ENCODE results near the gene LCP2. TPM values are rescaled to one million over a fixed set of nuclear protein-coding genes. Genes with fewer than 3 reads are reported as not detected.

LCP2 gene
- total RNA-seq, 1 donor from 2014 or later, result 0.09 TPM

GRCh38 chr5:170261528-170262043, 36.0 kb downstream of the LCP2 start:
- H2AFZ ChIP-seq (ENCODE audit: low read depth, low read length), result no peak overlapping the region
- peaks cover 29% of the 10 kb centered on the region for H3K27me3 ChIP-seq (ENCODE audit: insufficient read depth, low read length)
- no peaks in the 10 kb centered on the region for H3K79me2 ChIP-seq (ENCODE audit: insufficient read depth, low read length)
- FAIRE-seq, result no peak
- no peaks in the 10 kb centered on the region for H3K36me3 Mint-ChIP-seq (ENCODE audit: low read depth, unreplicated experiment)
- H3K4me3 Mint-ChIP-seq (ENCODE audit: unreplicated experiment), result no peak overlapping the region
- no peaks in the 10 kb centered on the region for H3K9me3 ChIP-seq (ENCODE audit: insufficient read depth, low read depth, low read length)
- H3K9ac ChIP-seq (ENCODE audit: low read length), result no peak overlapping the region
- no peak for TF ChIP-seq CTCF (IDR thresholded peaks at IDR 0.05; ENCODE audit: insufficient read depth, low read depth, low read length)
- TF ChIP-seq EZH2 (IDR thresholded peaks at IDR 0.05; ENCODE audit: insufficient read depth, low read length), result no peak
- peaks cover 9% of the 10 kb centered on the region for H3K4me1 Mint-ChIP-seq (ENCODE audit: low read depth, unreplicated experiment)
- no peak overlapping the region for H3K27ac Mint-ChIP-seq (ENCODE audit: unreplicated experiment)
- no peaks in the 10 kb centered on the region for H4K20me1 ChIP-seq (ENCODE audit: insufficient read depth, low read length)
- no peak overlapping the region for H3K4me2 ChIP-seq (ENCODE audit: low read length)
- no peaks in the 10 kb centered on the region for H3K36me3 ChIP-seq (ENCODE audit: insufficient read depth, low read length)
- DNase-seq (ENCODE audit: low read depth), result no peak
- no peak overlapping the region for H3K27ac ChIP-seq (ENCODE audit: low read depth, low read length)
- no peaks in the 10 kb centered on the region for H3K4me1 ChIP-seq (ENCODE audit: insufficient read depth, low read length)
- H3K27me3 Mint-ChIP-seq (ENCODE audit: low read depth, unreplicated experiment), result peaks cover 13% of the 10 kb centered on the region
- no peak overlapping the region for H3K4me3 ChIP-seq (ENCODE audit: insufficient read depth, low read depth, low read length)
- no peaks in the 10 kb centered on the region for H3K9me3 Mint-ChIP-seq (ENCODE audit: unreplicated experiment)

- Histone ChIP-seq H3K27ac (ENCODE audit: low read depth, low read length) (no peak overlapping the region), H2AFZ (ENCODE audit: low read depth, low read length) (no peak overlapping the region), H3K4me2 (ENCODE audit: low read length) (no peak overlapping the region), H3K79me2 (ENCODE audit: insufficient read depth, low read length) (no peaks in the 10 kb centered on the region), H3K4me3 (ENCODE audit: insufficient read depth, low read depth, low read length) (no peak overlapping the region), H3K27me3 (ENCODE audit: insufficient read depth, low read length) (peaks cover 16% of the 10 kb centered on the region), H3K36me3 (ENCODE audit: insufficient read depth, low read length) (no peaks in the 10 kb centered on the region), H4K20me1 (ENCODE audit: insufficient read depth, low read length) (no peaks in the 10 kb centered on the region), H3K9ac (ENCODE audit: low read length) (no peak overlapping the region), H3K4me1 (ENCODE audit: insufficient read depth, low read length) (no peaks in the 10 kb centered on the region), H3K9me3 (ENCODE audit: insufficient read depth, low read depth, low read length) (no peaks in the 10 kb centered on the region)
- no peaks in the 10 kb centered on the region for H3K9me3 Mint-ChIP-seq (ENCODE audit: unreplicated experiment)
- no peak for FAIRE-seq
- H3K27me3 Mint-ChIP-seq (ENCODE audit: low read depth, unreplicated experiment), result peaks cover 11% of the 10 kb centered on the region
- TF ChIP-seq EZH2 (IDR thresholded peaks at IDR 0.05; ENCODE audit: insufficient read depth, low read length), result no peak
- no peak for TF ChIP-seq CTCF (IDR thresholded peaks at IDR 0.05; ENCODE audit: insufficient read depth, low read depth, low read length)
- H3K36me3 Mint-ChIP-seq (ENCODE audit: low read depth, unreplicated experiment), result no peaks in the 10 kb centered on the region
- H3K4me1 Mint-ChIP-seq (ENCODE audit: low read depth, unreplicated experiment), result no peaks in the 10 kb centered on the region
- no peak for DNase-seq (ENCODE audit: low read depth)
- no peak overlapping the region for H3K4me3 Mint-ChIP-seq (ENCODE audit: unreplicated experiment)
- H3K27ac Mint-ChIP-seq (ENCODE audit: unreplicated experiment), result no peak overlapping the region
Measured at GRCh38 chr5:170257370-170257769, 40.2 kb downstream of the LCP2 start.

- Histone ChIP-seq H3K9ac (ENCODE audit: low read length) (no peak overlapping the region), H3K27ac (ENCODE audit: low read depth, low read length) (no peak overlapping the region), H3K9me3 (ENCODE audit: insufficient read depth, low read depth, low read length) (no peaks in the 10 kb centered on the region), H3K79me2 (ENCODE audit: insufficient read depth, low read length) (no peaks in the 10 kb centered on the region), H2AFZ (ENCODE audit: low read depth, low read length) (no peak overlapping the region), H3K4me3 (ENCODE audit: insufficient read depth, low read depth, low read length) (no peak overlapping the region), H3K27me3 (ENCODE audit: insufficient read depth, low read length) (peaks cover 17% of the 10 kb centered on the region), H3K4me1 (ENCODE audit: insufficient read depth, low read length) (no peaks in the 10 kb centered on the region), H4K20me1 (ENCODE audit: insufficient read depth, low read length) (no peaks in the 10 kb centered on the region), H3K36me3 (ENCODE audit: insufficient read depth, low read length) (no peaks in the 10 kb centered on the region), H3K4me2 (ENCODE audit: low read length) (no peak overlapping the region)
- FAIRE-seq, result no peak
- Mint-ChIP-seq H3K4me3 (ENCODE audit: unreplicated experiment) (no peak overlapping the region), H3K9me3 (ENCODE audit: unreplicated experiment) (no peaks in the 10 kb centered on the region), H3K27ac (ENCODE audit: unreplicated experiment) (no peak overlapping the region), H3K4me1 (ENCODE audit: low read depth, unreplicated experiment) (no peaks in the 10 kb centered on the region), H3K27me3 (ENCODE audit: low read depth, unreplicated experiment) (peaks cover 15% of the 10 kb centered on the region), H3K36me3 (ENCODE audit: low read depth, unreplicated experiment) (no peaks in the 10 kb centered on the region)
- no peak for DNase-seq (ENCODE audit: low read depth)
- TF ChIP-seq EZH2 (IDR thresholded peaks at IDR 0.05; ENCODE audit: insufficient read depth, low read length), result no peak
- no peak for TF ChIP-seq CTCF (IDR thresholded peaks at IDR 0.05; ENCODE audit: insufficient read depth, low read depth, low read length)
Measured at GRCh38 chr5:170256571-170256970, 41.0 kb downstream of the LCP2 start.
